Mucosa of gallbladder (tissue), 1 donor: Measurements from ENCODE around the gene FOXN1. TPM values are rescaled to one million over a fixed set of nuclear protein-coding genes. Genes with fewer than 3 reads are reported as not detected.

Source experiments
- DNase-seq: peaks from one replicate; pipeline ENCODE4 v3.0.0-alpha.2; 2020; ENCODE audit warnings: low spot score
- total RNA-seq: library from RNA; stranded (reverse); gene quantifications from one replicate; pipeline ENCODE4 v1.2.1, GENCODE V29; 2021
- donor health status: DM: no; HTN: no; CAD: no.

The FOXN1 gene
- total RNA-seq, 1 donor from 2014 or later: 0.06 TPM

DNA sequence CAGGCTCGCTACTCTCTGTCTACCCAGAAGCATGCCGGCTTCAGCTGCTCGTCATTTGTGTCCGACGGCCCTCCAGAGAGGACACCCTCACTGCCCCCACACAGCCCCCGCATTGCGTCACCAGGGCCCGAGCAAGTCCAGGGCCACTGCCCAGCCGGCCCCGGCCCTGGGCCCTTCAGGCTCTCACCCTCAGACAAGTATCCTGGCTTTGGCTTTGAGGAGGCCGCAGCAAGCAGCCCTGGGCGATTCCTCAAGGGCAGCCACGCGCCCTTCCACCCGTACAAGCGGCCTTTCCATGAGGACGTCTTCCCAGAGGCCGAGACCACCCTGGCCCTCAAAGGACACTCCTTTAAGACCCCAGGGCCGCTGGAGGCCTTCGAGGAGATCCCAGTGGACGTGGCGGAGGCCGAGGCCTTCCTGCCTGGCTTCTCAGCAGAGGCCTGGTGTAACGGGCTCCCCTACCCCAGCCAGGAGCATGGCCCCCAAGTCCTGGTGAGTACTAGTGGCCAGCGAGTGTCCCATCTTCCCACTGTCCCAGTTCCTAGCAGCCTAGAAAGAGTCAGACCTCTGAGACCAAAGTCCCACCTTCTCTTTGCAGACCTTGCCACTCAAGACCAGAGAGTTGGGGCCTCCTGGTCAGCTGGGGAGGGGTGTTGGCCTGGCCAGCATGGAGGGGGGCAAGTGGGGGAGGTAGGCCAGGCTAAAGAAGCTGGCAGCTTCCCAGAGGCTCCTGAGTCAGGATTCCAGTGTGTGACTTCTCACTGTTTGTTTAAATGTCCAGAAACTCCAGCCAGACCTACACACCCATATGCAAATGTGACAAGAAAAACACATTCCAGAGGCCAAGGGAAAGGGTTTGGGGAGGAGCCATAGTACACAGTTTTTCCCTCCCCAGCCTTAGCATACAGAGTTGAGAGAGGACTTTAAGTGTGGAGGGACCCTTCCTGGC, 18.6 kb downstream of the FOXN1 start:
- DNase-seq: peak; percentile 81

DNA sequence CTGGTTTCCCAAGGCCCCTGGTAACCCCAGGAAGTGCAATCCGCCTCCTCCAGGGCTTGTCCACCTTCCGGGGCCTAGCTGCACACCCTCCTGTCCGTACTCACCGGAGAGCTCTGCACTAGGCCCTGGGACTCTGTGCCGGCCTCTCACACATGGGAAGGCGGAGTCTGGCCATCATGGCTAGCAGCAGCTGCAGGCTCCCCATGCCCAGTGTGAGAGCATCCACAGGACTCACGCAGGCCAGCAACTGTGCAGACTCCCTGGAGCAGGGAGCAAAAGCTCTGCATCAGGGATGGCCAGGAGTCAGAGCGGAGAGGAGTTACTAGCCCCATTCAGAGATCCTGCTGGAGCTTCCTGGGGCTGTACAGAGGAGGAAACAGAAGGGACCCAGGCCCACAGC, 20.2 kb downstream of the FOXN1 start:
- no peak for DNase-seq

DNA sequence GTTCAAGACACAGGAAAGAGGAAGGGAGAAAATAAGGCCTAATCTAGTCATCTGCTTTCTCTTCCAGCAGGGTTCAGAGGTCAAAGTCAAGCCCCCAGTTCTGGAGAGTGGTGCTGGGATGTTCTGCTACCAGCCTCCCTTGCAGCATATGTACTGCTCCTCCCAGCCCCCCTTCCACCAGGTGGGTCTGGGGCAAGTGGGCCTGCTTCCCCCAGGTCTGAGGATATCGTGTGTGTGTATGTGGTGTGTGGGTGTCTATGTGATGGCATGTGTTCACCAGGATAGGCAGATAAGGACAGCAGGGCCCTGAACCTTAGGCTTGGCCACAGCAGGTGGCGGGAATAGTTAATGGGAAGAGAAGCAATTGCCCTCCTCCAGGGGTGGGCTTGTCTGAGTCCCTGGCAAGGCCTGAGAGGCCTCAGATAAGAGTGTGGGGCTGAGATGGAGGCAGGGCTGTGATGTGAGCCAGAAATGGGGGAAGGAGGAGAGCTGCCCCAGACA, 21.1 kb downstream of the FOXN1 start:
- DNase-seq: no peak

DNA sequence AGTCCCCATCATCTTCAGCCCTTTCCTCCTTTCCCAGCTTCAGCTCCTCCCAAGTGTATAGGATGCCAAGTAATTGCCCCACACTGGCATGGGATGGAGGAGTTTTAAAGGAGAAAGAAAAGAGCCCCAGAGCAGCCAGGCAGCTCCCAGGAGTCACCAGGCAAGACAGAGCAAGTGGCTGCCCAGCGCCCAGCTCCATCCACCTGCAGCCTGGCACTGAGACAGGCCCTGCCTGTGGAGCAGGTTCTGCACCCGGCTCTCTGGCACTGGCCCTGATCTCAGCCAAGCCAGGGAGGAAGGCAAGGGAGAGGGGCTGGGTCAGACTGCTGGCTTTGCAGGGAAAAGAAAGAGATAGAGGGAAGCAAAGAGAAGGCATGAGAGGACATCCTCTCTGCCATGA, 21.7 kb downstream of the FOXN1 start:
- peak; percentile 69 for DNase-seq

DNA sequence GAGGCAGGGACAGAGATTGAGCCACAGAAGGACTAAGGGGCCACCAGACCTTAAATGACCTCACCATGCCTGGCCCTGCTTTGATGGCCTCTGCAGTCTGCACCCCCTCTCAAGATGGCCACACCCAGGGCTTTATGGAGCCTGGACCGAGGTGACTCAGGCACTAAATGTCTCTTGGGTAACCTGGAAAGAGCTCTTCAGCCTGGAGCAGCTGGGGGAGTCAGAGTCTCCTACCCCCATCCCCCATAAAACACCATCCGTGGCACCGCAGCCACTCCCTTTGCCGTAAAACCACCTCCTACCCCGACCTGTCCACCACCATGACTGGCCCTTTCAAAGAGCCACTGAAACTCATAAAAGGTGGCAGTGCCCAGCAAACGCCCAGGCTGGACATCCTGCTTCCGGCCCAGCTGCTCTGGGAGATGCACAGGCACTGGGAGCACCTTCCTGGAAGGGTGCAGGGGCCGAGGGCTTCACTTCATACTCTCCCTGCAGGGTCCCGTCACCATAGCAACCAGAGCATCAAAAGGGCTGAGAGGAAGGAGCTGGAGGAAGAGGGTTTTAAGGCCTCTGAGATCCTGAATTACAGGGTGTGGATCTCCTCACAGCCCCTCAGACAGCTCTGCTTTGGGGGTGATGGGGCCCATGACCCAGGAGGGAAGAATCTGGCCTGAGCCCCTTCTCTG, 22.3 kb downstream of the FOXN1 start:
- DNase-seq: no peak

DNA sequence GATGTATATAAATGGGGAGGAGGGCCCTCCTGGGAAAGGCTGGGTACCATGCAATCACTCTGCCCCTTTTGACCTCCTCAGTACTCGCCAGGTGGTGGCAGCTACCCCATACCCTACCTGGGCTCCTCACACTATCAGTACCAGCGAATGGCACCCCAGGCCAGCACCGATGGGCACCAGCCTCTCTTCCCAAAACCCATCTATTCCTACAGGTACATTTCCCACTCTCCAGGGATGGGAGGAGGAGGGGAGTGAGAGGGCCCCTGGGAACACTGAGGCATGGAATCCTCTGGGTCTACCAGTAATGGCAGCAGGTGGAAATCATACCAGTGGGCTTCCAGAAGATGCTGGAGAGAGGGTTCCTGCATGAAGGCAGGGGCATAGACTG, 22.9 kb downstream of the FOXN1 start:
- no peak for DNase-seq

DNA sequence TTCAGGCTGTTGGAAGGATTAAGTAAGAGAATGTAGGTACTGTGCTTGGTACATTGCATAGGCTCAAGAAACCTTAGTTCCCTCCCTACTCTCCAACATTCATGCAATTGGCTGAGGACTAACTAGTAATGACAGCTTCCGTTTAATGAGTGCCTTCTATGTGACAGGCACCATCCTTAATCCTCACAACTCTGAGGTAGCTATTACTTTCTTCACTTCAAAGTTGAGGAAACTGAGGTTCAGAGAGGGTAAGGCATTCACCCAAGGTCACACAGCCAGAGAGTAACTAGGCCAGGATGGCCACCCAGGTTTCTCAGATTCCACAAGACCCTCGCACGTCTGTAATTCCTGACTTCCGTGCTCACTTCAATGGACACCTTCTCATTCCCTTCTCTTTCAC, 24.1 kb downstream of the FOXN1 start:
- DNase-seq: no peak

DNA sequence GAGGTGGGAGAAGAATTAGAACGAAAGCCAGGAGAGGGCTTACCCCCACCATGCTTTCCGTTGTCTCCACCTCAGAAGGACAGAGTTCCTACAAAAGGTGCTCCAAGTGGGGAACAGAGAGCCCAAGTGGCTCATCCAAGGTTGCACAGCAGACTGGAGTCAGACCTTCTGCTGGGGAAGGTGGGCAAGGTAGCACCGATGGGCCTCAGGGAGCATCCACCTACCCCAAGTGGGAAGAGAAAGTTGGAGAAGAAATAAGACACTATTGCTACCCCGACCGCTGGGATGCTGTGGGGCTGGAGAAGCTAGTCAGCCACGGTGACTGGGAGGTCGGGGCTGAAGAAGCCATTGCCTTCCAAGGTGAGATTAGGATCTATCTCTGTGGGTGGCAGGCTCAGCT, 24.8 kb downstream of the FOXN1 start:
- DNase-seq: no peak

DNA sequence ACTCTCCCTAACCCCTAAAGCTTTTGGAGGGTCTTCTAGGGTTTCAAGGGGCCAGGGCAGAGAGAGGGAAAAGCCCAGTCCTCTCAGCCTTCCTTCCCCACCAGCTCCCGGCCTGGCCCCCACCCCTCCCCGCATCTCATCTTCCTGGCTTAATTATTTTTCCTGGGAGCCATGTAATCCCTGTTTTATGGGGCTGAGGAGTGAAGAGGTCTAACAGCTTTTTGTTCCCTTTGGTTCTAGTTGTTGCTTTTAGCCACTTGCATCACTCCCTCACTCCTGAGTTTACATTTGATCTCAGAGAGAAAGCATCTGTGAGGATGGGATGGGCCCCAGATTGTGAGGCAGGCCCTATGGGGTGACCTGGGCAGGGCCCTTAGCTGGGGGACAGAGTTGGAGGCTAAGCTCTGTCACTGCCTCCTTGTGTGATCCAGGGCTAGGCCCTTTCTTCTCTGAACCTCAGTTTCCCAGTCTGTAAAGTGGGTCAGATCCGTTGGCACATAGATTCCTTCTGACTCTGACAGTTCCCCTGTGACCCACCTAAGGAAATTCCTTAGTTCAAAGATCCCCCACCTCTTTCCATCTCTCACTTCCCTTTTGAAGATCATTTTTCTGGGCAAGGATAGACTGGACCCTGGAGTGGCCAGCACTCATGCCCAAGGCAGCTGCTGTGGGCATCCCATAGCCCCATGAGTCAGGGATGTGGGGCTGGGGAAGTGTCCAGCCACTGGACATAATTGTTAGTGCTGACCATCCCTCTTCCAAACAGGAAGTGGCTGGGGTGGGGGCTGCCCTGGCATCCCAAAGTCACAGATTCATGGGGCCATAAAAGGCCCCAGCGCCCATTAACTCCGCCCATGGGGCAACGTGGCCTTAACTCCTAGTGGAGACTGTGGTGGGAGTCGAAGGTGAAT, 26.2 kb downstream of the FOXN1 start:
- DNase-seq: no peak

DNA sequence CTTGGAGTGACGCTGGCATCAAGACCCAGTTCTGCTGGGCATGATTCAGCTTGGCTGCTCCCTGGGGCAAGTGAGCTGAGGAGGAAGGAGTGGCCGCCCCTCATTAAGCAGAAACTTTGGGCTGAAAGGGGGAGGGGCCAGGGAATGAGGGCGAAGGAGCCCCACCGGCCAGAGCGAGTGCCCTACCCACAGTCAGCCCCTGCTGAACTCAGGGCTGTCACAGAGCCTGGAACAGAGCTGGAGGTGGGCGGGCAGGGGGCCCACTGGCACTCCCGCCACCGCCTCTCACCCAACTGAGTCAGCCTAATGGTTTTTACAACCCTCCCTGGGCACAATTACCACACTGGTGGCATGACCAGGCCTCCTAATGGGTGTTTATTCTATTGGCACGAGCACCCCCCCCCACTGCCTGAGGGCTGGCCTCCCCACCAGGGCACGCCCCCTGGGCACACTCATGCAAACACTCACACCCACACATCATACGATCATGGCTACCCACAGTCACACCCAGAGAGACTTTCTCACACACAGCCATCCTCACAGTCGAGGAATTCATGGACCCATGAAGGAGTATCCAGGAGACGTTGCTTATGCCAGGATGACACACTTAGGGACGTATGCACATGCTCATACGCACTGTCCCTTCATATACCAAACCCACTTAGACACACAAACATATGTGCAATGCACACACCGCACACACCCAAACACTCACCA, 27.1 kb downstream of the FOXN1 start:
- no peak for DNase-seq

DNA sequence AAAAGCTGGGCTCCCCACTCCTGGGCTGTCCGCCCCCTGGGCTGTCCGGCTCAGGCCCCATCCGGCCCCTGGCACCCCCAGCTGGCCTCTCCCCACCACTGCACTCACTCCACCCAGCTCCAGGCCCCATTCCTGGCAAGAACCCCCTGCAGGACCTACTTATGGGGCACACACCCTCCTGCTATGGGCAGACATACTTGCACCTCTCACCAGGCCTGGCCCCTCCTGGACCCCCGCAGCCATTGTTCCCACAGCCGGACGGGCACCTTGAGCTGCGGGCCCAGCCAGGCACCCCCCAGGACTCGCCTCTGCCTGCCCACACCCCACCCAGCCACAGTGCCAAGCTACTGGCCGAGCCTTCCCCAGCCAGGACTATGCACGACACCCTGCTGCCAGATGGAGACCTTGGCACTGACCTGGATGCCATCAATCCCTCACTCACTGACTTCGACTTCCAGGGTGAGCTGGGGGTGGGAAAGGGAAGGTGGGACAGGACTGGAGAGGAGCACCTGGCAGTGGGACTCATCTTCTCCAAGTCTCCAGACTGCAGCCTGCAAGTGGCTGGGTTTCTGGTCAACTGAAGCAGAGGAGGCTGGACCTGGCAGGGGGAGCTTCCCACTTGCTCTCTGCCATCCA, 28.7 kb downstream of the FOXN1 start:
- no peak for DNase-seq

DNA sequence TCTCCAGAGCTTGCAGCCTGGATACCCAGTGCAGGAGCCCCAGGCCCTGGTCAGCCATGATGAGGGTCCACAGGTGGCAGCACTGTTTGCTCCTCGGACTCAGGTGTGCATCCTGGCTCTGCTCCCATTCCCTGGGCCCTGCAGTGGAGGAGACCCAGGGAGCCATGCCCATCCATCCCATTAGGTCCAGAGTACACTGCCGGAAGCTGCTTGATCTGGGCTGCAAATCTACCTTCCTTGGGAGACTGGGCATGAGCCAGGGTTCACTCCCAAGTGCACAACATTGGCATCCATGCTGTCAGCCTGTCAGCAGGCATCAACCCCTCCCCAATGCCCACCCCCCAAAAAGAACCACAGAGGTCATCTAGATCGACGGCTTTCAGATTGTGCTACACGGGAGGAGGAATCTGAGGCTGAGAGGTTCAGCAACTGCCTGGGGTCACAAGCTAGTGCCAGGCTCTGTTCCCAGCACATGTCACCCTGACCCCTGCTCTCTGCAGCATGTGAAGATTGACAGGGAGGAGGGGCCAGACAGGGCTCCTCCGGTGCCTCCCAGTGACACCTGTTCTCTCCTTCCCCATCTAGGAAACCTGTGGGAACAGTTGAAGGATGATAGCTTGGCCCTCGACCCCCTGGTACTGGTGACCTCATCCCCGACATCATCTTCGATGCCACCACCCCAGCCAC, 30.5 kb downstream of the FOXN1 start:
- peak; percentile 28 for DNase-seq

DNA sequence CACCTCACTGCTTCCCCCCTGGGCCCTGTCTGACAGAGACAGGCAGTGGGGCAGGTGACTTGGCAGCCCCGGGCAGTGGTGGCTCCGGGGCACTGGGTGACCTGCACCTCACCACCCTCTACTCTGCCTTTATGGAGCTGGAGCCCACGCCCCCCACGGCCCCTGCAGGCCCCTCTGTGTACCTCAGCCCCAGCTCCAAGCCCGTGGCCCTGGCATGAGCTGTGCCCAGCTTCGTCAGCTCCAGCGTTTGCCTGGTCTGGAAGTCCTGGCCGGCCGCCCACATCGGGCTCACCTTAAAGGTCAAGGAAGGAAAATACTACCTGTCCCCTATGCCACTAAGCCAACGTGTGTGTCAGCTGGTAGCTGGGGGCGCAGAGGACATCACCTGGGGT, 31.1 kb downstream of the FOXN1 start:
- DNase-seq: no peak

DNA sequence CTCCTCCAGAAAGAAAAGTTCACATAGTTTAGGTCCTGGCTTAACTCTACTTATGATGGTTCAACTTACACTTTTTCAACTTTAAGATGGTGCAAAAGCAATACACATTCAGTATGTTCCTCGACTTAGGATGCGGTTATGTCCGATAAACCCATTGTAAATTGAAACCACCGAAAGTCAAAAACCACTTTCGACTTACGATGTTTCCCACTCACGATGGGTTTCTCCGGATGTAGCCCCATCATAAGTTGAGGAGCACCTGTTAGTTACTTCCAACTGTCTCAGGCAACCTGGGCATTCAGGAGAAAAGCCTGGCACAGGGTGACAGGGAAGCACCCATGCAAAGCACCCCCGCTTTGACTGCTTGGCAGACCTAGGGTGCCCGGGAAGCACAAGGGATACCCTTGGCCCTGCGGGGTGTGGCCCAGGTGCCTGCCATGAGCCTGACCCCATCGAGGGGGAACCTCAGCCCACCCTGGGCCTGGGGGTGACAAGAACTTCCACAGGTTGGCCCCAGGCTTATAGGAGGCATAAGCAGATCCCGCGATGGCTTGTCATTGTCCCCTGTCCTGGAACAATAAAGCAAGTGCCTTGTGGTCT, 32.2 kb downstream of the FOXN1 start:
- DNase-seq: no peak

DNA sequence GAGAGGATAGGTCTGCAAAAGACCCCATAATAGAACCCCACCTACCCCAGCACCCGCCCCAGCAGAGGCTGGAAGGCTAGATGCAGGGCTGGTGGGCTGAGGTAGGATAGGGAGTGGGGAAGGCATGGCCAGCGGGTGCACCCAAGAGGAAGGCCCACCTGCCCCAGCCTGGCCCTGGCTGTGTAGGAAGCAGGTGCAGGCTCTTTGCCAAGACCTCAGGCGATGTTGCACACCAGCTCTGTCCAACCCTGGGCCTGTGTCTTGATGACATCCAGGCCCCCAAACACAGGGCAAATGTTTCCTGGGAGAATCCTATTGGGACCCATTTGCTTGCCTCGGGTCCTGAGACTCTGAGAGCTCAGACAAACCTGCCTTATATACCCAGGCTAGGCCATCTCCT, 34.1 kb downstream of the FOXN1 start:
- no peak for DNase-seq

DNA sequence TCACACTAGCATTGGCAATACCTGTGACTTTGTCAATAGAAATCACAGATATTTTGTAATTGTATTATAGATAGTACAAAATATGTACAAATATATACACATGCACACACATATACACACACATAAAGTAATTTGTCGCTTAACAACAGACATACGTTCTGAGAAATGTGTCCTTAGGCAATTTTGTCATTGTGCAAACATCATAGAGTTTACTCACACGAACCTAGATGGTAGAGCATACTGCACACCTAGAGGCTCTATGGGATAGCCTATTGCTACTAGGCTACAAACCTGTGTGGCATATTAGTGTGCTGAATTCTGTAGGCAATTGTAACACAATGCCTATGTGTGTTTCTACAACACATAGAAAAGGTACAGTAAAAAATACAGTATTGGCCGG, 35.3 kb downstream of the FOXN1 start:
- DNase-seq: no peak

DNA sequence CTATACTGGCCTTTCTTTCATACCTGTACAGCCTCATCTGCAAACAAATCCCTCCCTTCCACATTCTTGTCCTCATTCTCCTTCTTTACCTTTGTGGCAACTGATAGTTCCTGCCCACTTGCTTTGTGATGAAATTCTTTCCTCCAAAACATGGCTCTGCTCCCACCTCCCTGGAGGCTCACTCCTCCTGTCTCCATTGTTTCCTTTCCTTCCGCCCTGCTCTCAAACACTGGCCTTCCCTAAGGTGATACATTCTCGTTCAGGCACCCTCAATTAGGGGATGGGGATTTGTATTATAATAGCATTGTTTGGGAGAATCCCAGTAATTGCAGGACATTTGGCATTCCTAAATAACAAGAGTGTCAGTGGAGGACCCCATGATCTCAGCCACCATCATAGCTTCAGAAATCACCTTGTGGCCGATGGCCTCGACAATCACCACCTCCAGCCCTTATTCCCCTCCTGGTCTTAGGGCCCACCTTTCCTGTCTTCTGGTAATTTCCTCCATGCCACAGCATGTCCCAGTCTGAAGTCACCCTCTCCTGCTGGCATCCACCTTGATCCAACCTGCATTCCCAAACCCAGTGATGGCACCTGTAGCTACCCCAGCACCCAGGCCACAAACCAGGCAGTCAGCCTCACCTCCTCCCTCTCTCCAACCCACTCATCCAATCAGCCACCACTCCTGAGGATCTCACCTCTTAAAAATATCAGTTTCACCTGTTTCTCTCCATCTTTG, 38.4 kb downstream of the FOXN1 start:
- no peak for DNase-seq

DNA sequence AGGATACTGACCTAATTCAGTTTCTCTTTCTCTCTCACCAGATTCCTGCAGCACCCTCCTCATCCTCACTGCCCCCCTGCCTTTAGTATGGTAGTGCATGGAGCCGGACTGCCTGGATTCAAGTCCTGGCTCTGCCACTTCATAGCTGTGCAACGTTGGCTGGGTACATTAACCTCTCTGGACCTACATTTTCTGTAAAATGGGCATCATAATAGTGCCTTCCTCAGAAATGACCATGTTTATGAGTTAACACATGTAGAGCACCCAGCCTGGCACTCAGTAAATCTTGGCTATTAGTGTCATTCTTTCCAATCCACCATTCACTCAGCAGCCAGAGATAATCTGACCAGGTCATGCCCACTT, 39.0 kb downstream of the FOXN1 start:
- no peak for DNase-seq

DNA sequence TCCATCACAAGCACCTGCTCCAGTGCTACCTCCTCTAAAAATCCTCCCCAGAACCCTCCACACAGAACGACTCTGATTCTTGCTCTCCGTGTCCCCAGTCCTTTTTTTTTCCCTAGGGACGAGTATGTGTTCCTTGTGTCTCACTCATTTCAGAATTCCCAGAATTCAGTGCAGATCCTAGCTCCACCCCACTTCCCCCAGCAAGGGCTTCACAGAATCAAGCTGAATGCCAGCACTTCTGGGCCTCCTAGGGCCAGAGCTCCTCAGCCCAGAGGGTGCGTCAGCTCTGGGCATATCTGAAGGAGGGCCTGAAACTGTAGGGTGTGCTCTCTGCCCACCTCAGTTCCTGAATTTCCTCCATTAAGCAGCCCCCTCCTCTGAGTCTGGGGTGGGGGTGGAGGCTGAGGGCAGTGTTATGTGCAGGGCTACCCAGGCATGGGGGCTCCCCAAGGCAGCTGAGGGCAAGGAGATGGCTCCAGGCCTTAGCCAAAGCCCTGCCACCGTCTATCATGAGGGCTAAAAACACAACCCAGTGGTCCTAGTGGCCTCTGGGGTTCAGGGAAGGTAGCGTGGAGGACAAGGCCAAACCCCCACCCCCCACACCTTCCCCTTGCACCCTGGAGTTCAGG, 39.8 kb downstream of the FOXN1 start:
- no peak for DNase-seq
